ENCODE data around the gene TMEM9.

Gene TMEM9

DNA sequence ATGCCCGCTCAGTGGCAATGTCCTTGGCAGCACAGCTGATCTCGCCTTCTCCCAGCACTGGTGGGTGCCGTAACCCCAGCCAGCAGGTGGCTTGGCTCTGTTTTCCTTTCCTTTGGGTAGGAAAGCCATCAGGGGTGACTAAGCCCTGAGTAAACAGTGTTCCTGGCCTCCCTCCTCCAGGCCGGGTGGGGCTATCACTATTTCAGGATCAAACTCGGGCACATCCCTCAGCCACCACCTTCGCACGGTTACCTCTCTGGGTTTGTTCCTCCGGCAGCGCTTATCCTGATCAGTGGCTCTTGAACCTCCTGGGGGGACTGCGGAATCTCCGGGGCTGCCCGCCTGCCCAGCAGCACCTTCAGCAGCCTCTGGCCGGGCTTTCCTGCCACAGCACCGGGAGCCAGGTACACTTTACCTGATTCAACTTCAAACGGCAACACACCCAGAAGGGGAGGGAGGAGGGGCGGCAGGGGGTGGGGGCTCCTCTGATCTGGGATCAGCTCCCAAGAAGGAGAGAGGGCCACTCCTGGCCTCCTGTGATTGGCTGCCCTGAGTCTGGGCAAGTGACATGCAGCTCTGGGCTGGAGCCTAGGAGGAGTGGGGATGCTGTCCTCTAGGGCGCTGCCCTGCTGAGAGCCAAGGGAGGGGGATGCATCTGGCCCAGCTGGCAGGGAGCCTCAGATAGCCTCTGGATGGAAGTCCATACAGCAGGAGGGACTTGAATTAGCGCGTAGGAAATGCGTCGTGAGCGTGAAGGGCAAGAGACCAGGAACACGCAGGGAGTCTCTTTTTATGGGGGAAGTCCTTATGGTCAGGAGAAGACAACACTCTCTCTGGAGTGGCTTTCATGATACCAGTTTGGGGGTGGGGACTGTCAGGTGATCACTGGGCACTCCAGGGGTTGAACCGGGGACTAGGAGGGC lies 27.2 kb downstream of the TMEM9 start, which contains the start of gene ASCL5:
Gene ASCL5 (minus strand): TSS at position 353 of the 923 bp plus-strand sequence. CDS start 11,812 bp downstream, outside the sequence.
- DNase-seq (ENCODE audit: low spot score), result no peak
- TF ChIP-seq, protein P1, sequence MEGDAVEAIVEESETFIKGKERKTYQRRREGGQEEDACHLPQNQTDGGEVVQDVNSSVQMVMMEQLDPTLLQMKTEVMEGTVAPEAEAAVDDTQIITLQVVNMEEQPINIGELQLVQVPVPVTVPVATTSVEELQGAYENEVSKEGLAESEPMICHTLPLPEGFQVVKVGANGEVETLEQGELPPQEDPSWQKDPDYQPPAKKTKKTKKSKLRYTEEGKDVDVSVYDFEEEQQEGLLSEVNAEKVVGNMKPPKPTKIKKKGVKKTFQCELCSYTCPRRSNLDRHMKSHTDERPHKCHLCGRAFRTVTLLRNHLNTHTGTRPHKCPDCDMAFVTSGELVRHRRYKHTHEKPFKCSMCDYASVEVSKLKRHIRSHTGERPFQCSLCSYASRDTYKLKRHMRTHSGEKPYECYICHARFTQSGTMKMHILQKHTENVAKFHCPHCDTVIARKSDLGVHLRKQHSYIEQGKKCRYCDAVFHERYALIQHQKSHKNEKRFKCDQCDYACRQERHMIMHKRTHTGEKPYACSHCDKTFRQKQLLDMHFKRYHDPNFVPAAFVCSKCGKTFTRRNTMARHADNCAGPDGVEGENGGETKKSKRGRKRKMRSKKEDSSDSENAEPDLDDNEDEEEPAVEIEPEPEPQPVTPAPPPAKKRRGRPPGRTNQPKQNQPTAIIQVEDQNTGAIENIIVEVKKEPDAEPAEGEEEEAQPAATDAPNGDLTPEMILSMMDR (IDR thresholded peaks at IDR 0.05; ENCODE audit: extremely low read depth, missing control alignments), result no peak

DNA sequence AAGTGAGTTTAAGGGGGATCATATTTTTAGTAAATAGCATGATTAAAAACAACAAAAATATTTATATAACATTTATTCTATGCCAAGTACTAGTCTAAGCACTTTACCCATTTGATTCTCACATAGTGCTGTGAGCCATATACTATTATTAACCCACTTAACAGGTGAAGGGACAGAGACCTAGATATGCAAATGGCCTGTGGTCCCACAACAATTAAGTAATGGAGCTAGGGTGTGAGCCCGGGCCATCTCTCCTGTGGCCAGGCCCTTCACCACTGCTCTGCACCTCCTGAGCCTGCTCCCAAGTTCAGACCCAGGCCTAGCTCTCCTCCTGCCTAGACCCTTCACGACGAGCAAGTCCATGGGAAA lies 27.8 kb downstream of the TMEM9 start:
- TF ChIP-seq, protein P1 (IDR thresholded peaks at IDR 0.05; ENCODE audit: extremely low read depth, missing control alignments), result no peak
- DNase-seq (ENCODE audit: low spot score), result no peak

DNA sequence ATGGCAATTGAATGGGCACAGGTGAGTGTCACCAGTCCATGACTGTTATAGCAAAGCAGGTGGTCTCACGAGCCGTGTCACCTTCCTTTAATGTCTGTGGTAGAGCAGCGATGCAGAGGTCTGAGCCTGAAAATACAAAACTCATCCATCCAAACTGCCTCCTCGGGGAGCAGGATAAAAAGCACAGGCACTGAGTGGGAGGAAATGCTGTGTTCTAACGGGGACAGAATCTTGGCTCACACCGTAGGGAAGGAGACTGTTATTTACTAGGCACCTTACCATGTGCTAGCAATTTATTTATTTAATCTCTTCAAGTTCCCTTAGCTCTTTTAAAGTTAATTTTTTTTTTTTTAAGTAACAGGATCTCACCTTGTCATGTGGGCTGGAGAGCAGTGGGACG lies 28.5 kb downstream of the TMEM9 start:
- no peak for DNase-seq (ENCODE audit: low spot score)
- TF ChIP-seq, protein P1 (IDR thresholded peaks at IDR 0.05; ENCODE audit: extremely low read depth, missing control alignments), result no peak

DNA sequence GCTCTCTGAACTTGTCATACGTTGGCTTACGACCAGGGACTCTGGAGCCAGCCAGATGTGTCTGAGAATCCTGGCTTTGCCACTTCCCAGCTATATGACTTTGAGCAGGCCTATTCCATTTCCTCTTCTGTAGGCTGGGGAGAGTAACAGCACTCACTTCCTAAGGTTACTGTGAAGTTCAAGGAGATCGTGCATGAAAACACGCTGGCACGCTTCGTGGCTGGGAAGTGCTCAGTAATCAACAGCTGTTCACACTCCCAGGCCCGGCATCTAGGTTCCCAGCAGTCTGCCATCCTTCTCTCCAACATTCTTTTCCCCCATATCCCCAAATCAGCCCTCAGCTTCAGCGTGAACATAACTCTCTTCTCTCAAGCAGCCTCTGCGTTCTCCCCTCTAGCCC lies 29.3 kb downstream of the TMEM9 start:
- TF ChIP-seq, protein P1 (IDR thresholded peaks at IDR 0.05; ENCODE audit: extremely low read depth, missing control alignments), result no peak
- no peak for DNase-seq (ENCODE audit: low spot score)

- TF ChIP-seq, protein P1 (IDR thresholded peaks at IDR 0.05; ENCODE audit: extremely low read depth, missing control alignments), result no peak
- DNase-seq (ENCODE audit: low spot score), result no peak
Observed at GRCh38 chr1:201123866-201124265, 30.4 kb downstream of the TMEM9 start.

GRCh38 chr1:201122321-201122957 lies 31.8 kb downstream of the TMEM9 start:
- TF ChIP-seq, protein P1 (IDR thresholded peaks at IDR 0.05; ENCODE audit: extremely low read depth, missing control alignments), result no peak
- no peak for DNase-seq (ENCODE audit: low spot score)
